ENCODE results near the gene CCDC88B. TPM values are rescaled to one million over a fixed set of nuclear protein-coding genes. Genes with fewer than 3 reads are reported as not detected.
"Not testable (repeated sequence)": the region's sequence is repeated elsewhere in the genome, so short reads cannot be mapped to it uniquely, and the experiment has no call there.

CCDC88B gene
- total RNA-seq, 2 donors from 2014 or later = 14.2 to 15.2 TPM

DNA sequence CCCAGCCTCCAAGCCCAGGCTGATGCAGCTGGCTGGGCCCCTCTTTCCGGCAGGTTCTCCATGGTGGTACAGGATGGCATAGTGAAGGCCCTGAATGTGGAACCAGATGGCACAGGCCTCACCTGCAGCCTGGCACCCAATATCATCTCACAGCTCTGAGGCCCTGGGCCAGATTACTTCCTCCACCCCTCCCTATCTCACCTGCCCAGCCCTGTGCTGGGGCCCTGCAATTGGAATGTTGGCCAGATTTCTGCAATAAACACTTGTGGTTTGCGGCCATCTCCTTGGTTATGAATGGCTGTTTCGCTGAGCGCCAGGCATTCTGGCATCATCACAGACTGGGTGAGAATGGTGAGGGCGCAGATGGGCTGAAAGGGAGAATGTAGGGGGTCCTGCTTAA is 18.5 kb upstream of the CCDC88B start:
- H3K9ac ChIP-seq (ENCODE audit: extremely low read depth, low read length, poor library complexity, severe bottlenecking) = no peak overlapping the region
- Mint-ChIP-seq H3K36me3 (ENCODE audit: low read depth) (peaks cover 29% of the 10 kb centered on the region), H3K4me1 (peaks cover 10% of the 10 kb centered on the region), H3K27ac (no peak overlapping the region), H3K4me3 (no peak overlapping the region), H3K9me3 (no peaks in the 10 kb centered on the region), H3K27me3 (ENCODE audit: insufficient read depth) (no peaks in the 10 kb centered on the region)
- DNase-seq = no peak
- TF ChIP-seq, protein P1, sequence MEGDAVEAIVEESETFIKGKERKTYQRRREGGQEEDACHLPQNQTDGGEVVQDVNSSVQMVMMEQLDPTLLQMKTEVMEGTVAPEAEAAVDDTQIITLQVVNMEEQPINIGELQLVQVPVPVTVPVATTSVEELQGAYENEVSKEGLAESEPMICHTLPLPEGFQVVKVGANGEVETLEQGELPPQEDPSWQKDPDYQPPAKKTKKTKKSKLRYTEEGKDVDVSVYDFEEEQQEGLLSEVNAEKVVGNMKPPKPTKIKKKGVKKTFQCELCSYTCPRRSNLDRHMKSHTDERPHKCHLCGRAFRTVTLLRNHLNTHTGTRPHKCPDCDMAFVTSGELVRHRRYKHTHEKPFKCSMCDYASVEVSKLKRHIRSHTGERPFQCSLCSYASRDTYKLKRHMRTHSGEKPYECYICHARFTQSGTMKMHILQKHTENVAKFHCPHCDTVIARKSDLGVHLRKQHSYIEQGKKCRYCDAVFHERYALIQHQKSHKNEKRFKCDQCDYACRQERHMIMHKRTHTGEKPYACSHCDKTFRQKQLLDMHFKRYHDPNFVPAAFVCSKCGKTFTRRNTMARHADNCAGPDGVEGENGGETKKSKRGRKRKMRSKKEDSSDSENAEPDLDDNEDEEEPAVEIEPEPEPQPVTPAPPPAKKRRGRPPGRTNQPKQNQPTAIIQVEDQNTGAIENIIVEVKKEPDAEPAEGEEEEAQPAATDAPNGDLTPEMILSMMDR (conservative IDR thresholded peaks at IDR 0.05) = no peak
- H3K9me3 ChIP-seq (ENCODE audit: control insufficient read depth, low read length) = no peaks in the 10 kb centered on the region
- no peak overlapping the region for H3K27ac ChIP-seq (ENCODE audit: low read depth, low read length)
- no peak overlapping the region for H3K4me3 ChIP-seq (ENCODE audit: low read length)
- 90 to 93% methylated on average over 2 to 5 of the region's 5 CpGs for WGBS, 2 experiments (ENCODE audit: insufficient coverage in 1 of 2, insufficient read length in 1 of 2)
- H3K4me1 ChIP-seq (ENCODE audit: control insufficient read depth, insufficient read depth, low read length) = peaks cover 5% of the 10 kb centered on the region
- H3K27me3 ChIP-seq (ENCODE audit: control insufficient read depth, insufficient read depth, low read length, poor library complexity, severe bottlenecking) = no peaks in the 10 kb centered on the region
- peaks cover 28% of the 10 kb centered on the region for H3K36me3 ChIP-seq (ENCODE audit: control insufficient read depth, insufficient read depth, low read length)

DNA sequence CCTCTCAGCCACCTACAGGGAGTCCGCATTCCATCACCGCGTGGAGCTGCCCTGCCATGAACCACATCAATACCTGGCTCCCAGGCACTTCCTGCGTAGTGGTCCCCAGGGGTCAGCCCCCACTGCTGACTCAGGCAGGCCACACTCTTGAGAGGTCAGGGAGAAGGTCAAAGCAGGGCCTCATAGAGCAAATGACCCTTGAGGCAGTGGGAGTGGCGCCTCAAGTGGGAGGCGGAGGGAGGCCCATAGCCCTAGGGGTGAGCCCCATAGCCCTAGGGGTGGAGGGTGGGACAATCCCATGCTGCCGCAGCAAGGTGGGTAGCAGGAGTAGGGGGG is 17.1 kb upstream of the CCDC88B start:
- Histone ChIP-seq H3K27me3 (ENCODE audit: control insufficient read depth, insufficient read depth, low read length, poor library complexity, severe bottlenecking) (no peaks in the 10 kb centered on the region), H3K9me3 (ENCODE audit: control insufficient read depth, low read length) (no peaks in the 10 kb centered on the region), H3K4me1 (ENCODE audit: control insufficient read depth, insufficient read depth, low read length) (peaks cover 5% of the 10 kb centered on the region), H3K27ac (ENCODE audit: low read depth, low read length) (no peak overlapping the region), H3K4me3 (ENCODE audit: low read length) (no peak overlapping the region), H3K9ac (ENCODE audit: extremely low read depth, low read length, poor library complexity, severe bottlenecking) (no peak overlapping the region), H3K36me3 (ENCODE audit: control insufficient read depth, insufficient read depth, low read length) (peaks cover 28% of the 10 kb centered on the region)
- peaks cover 2% of the 10 kb centered on the region for H3K27me3 Mint-ChIP-seq (ENCODE audit: insufficient read depth)
- H3K4me3 Mint-ChIP-seq = no peak overlapping the region
- WGBS, 2 experiments (ENCODE audit: insufficient coverage in 1 of 2, insufficient read length in 1 of 2) = 63 to 87% methylated on average over 2 to 7 of the region's 7 CpGs
- H3K27ac Mint-ChIP-seq = no peak overlapping the region
- H3K36me3 Mint-ChIP-seq (ENCODE audit: low read depth) = peaks cover 24% of the 10 kb centered on the region
- DNase-seq = no peak
- TF ChIP-seq, protein P1 (conservative IDR thresholded peaks at IDR 0.05) = no peak
- H3K9me3 Mint-ChIP-seq = no peaks in the 10 kb centered on the region
- peaks cover 6% of the 10 kb centered on the region for H3K4me1 Mint-ChIP-seq

DNA sequence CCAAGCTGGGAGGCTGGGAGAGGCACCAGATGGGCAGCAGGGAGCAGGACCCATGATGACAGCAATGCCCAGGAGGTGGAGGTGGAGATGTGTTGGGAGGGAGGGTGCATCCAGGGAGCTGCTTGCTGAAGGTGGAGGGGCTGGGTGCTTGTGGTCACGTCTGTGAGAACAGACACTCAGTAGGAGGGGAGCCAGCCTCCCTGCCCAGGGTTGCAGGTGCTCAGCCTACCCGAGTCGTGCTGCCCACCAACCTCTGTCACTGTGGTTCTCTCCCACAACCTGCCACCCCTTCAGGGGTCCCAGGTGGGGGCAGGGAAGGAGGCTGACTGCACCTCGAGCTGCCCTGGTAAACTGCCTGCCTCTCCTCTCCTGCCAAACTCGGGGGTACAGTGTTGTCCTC is 16.6 kb upstream of the CCDC88B start:
- Mint-ChIP-seq H3K4me3 (no peak overlapping the region), H3K4me1 (peaks cover 6% of the 10 kb centered on the region), H3K9me3 (no peaks in the 10 kb centered on the region), H3K27me3 (ENCODE audit: insufficient read depth) (peaks cover 2% of the 10 kb centered on the region), H3K36me3 (ENCODE audit: low read depth) (peaks cover 24% of the 10 kb centered on the region), H3K27ac (no peak overlapping the region)
- H3K4me3 ChIP-seq (ENCODE audit: low read length) = no peak overlapping the region
- 78% methylated on average over 5 of the region's 5 CpGs; no CpG with 5 or more reads in 1 of the 2 experiments for WGBS, 2 experiments (ENCODE audit: insufficient coverage in 1 of 2, insufficient read length in 1 of 2)
- no peaks in the 10 kb centered on the region for H3K27me3 ChIP-seq (ENCODE audit: control insufficient read depth, insufficient read depth, low read length, poor library complexity, severe bottlenecking)
- TF ChIP-seq, protein P1 (conservative IDR thresholded peaks at IDR 0.05) = no peak
- H3K4me1 ChIP-seq (ENCODE audit: control insufficient read depth, insufficient read depth, low read length) = peaks cover 5% of the 10 kb centered on the region
- DNase-seq = no peak
- no peak overlapping the region for H3K27ac ChIP-seq (ENCODE audit: low read depth, low read length)
- peaks cover 28% of the 10 kb centered on the region for H3K36me3 ChIP-seq (ENCODE audit: control insufficient read depth, insufficient read depth, low read length)
- no peak overlapping the region for H3K9ac ChIP-seq (ENCODE audit: extremely low read depth, low read length, poor library complexity, severe bottlenecking)
- no peaks in the 10 kb centered on the region for H3K9me3 ChIP-seq (ENCODE audit: control insufficient read depth, low read length)

DNA sequence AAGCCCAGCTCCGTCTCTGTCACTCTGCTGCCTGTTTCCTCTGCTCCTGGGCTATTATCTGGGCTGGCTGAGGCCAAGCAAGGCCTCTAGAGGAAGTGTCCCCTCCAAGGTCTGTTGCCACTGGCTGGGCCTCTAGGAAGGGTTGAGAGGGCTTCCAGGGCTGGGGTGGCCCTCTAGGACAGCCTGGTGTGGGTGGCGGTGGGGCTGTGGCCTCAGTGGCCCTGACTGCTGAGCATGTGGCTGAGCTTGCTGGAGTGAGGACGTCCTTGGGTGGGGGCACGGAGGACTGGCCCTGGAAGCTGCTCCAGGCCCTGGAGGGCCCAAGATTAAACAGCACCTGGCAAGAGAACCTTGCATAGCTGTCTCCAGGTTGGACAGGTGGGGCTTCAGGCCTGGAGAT is 16.0 kb upstream of the CCDC88B start:
- peaks cover 28% of the 10 kb centered on the region for H3K36me3 ChIP-seq (ENCODE audit: control insufficient read depth, insufficient read depth, low read length)
- not testable (repeated sequence) for H3K4me1 ChIP-seq (ENCODE audit: control insufficient read depth, insufficient read depth, low read length); H3K27me3 Mint-ChIP-seq (ENCODE audit: insufficient read depth); H3K27me3 ChIP-seq (ENCODE audit: control insufficient read depth, insufficient read depth, low read length, poor library complexity, severe bottlenecking); H3K9ac ChIP-seq (ENCODE audit: extremely low read depth, low read length, poor library complexity, severe bottlenecking); DNase-seq; H3K9me3 Mint-ChIP-seq; H3K27ac ChIP-seq (ENCODE audit: low read depth, low read length); H3K4me1 Mint-ChIP-seq; H3K4me3 ChIP-seq (ENCODE audit: low read length); H3K4me3 Mint-ChIP-seq; H3K9me3 ChIP-seq (ENCODE audit: control insufficient read depth, low read length)
- H3K36me3 Mint-ChIP-seq (ENCODE audit: low read depth) = peaks cover 24% of the 10 kb centered on the region
- peak overlapping the region; percentile 79 for H3K27ac Mint-ChIP-seq
- WGBS, 2 experiments (ENCODE audit: insufficient coverage in 1 of 2, insufficient read length in 1 of 2) = 92 to 100% methylated on average over 2 to 4 of the region's 4 CpGs

Data from endodermal cell (in vitro differentiated cells).